Measurements from ENCODE around the gene GCLM. TPM values are rescaled to one million over a fixed set of nuclear protein-coding genes. Genes with fewer than 3 reads are reported as not detected.
A peak's percentile ranks its signal among the peaks of the same experiment; 100 is the strongest.
"Not testable (repeated sequence)": the region's sequence is repeated elsewhere in the genome, so short reads cannot be mapped to it uniquely, and the experiment has no call there.

Gene GCLM
- total and polyA plus RNA-seq, 5 donors: 3.8 to 10.4 (median 9.9) TPM

DNA sequence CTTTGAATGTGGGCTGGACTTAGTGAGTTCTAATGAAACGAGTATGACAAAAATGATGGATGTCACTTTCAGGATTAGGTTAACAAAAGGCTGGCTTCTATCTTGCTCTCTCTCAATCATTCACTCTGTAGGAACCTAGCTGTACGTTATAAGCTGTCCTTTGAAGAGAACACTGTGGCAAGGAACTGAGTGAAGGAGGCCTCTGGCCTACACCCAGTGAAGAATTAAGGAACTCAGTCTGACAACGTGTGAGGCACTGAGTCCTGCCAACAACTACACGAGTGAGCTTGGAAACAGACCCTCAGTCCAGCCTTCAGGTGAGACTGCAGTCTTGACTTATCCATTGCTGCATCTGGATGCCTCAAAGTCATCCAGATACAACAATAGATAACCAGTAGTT lies 27.0 kb downstream of the GCLM start:
- ATAC-seq (no peak), DNase-seq (no peak)
- 79% methylated on average over 4 of the region's 4 CpGs for WGBS
- no peaks in the 10 kb centered on the region for H3K27me3 ChIP-seq (ENCODE audit: control insufficient read depth, insufficient read depth)
- H3K9me3 ChIP-seq (ENCODE audit: control insufficient read depth, low read length): no peaks in the 10 kb centered on the region
- intact Hi-C loops (cut with DNase I): no loop called here
- H3K4me1 ChIP-seq (ENCODE audit: control insufficient read depth, insufficient read depth, low read length): no peaks in the 10 kb centered on the region
- H3K4me3 ChIP-seq (ENCODE audit: low read length): no peak overlapping the region
- H3K27ac ChIP-seq (ENCODE audit: low read length): no peak overlapping the region

DNA sequence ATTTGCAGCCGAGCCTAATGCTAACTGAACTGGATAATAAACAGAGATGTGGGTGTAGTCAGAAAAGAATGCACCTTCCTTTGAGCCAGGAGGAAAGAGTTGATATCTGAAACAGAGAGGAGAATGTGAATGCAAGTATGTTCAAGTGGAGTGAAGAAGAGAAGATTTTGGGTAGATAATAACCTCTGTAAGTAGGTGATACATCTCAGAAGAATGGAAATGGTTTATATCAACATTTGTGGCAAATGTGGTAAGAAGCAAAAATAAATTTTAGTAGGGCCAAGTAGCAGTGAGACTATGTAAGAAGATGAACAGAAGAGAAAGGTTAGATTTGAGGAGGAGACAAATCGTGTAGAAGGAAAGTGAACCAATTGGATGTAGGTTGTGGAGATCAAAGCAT lies 28.5 kb downstream of the GCLM start:
- ATAC-seq: no peak
- no peak overlapping the region for H3K4me3 ChIP-seq (ENCODE audit: low read length)
- no peaks in the 10 kb centered on the region for H3K9me3 ChIP-seq (ENCODE audit: control insufficient read depth, low read length)
- H3K4me1 ChIP-seq (ENCODE audit: control insufficient read depth, insufficient read depth, low read length): no peaks in the 10 kb centered on the region
- intact Hi-C loops (cut with DNase I): no loop called here
- DNase-seq: no peak
- 91% methylated on average over 2 of the region's 2 CpGs for WGBS
- H3K27ac ChIP-seq (ENCODE audit: low read length): no peak overlapping the region
- H3K27me3 ChIP-seq (ENCODE audit: control insufficient read depth, insufficient read depth): no peaks in the 10 kb centered on the region

DNA sequence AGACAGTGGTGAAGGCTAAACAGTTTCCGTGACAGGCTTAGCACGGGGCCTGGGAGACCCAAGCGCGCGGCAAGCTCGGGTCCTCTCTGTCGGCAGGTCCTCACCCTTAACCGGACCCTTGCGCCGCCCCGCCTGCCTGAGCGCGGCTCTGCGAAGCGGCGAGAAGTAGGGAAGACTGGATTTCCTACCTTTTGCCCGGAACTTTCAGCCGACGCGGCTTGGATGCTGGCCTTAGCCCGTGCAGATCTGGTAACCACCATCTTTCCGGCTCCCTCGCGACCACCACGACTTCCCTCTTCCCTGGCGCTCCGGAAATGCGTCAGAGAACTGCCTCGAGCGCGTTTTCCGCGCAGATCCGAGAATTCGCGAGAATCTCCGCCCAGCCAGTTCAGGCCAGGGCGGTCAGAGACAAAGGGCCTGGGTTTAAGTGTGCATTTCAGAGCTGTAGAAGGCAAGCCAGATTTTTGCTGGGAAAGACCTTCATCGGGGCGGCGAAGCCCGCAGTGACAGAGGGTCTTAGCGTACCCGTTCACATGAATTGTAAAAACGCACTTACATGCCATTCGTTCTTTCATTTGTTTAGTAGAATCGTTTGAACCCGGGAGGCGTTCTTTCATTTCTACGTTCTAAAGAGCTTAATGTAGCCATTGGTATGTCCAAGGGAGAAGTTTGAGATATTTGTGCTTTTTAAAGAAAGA lies 30.2 kb downstream of the GCLM start, which contains the start of gene DNTTIP2:
DNTTIP2 (minus strand) TSS at position 318 of the 698 bp plus-strand sequence; CDS start at position 260, 58 bp downstream.
- under 1% methylated on average over 50 of the region's 50 CpGs for WGBS
- peak; percentile 92 to 95 (median 95) for DNase-seq
- Histone ChIP-seq H3K4me1 (ENCODE audit: control insufficient read depth, insufficient read depth, low read length) (no peaks in the 10 kb centered on the region), H3K9me3 (ENCODE audit: control insufficient read depth, low read length) (no peaks in the 10 kb centered on the region), H3K27me3 (ENCODE audit: control insufficient read depth, insufficient read depth) (no peaks in the 10 kb centered on the region), H3K27ac (ENCODE audit: low read length) (peak within 1 kb of the TSS; percentile 81), H3K4me3 (ENCODE audit: low read length) (peak within 1 kb of the TSS; percentile 92)
- intact Hi-C loops (cut with DNase I): no loop called here
- peak; percentile 99 for ATAC-seq

DNA sequence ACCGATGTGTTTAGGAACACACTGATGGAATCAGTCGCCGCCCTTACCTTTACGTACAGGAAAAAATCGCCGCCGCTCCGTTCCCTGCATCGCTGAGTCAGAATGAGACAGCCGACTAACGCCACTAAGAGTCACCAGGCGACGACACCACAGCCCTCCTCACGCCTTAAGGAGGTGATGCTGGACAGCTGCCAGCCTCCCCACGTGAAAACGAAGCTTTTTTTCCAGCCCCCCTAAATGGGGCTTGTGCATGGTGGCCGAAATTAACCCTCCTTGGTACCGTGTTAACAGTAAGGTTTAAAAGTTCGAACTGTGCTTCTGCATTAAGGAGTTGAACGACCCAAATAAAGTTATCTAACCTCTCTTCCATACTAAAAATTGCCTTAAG lies 30.7 kb downstream of the GCLM start:
- peak; percentile 26 to 63 (median 56) for DNase-seq
- H3K9me3 ChIP-seq (ENCODE audit: control insufficient read depth, low read length): no peaks in the 10 kb centered on the region
- under 1% methylated on average over 20 of the region's 20 CpGs for WGBS
- no peaks in the 10 kb centered on the region for H3K27me3 ChIP-seq (ENCODE audit: control insufficient read depth, insufficient read depth)
- H3K4me1 ChIP-seq (ENCODE audit: control insufficient read depth, insufficient read depth, low read length): no peaks in the 10 kb centered on the region
- H3K4me3 ChIP-seq (ENCODE audit: low read length): peak overlapping the region; percentile 92
- intact Hi-C loops (cut with DNase I): no loop called here
- H3K27ac ChIP-seq (ENCODE audit: low read length): peak overlapping the region; percentile 81
- peak; percentile 17 to 64 for ATAC-seq

DNA sequence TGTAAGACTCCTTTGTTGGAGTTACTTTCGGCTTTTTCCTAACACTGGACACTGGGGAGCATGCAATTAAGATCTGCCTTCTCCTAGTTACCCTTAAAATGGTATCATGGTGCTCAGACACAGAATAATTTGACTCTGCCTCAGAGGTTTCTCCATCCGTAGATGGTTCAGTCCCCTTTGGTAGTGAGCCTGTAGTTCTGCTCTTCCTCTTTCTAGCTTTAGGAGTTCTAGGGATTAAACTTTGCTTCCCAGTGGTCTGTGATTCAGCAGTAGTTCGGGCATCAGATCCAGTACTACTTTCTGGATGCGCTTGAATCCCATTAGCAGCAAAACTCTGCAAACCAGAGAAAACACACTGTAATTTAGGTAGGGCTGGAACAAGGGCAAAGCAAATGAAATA lies 31.7 kb downstream of the GCLM start:
- H3K27ac ChIP-seq (ENCODE audit: low read length): no peak overlapping the region
- H3K27me3 ChIP-seq (ENCODE audit: control insufficient read depth, insufficient read depth): no peaks in the 10 kb centered on the region
- ATAC-seq: no peak
- intact Hi-C loops (cut with DNase I): no loop called here
- no peaks in the 10 kb centered on the region for H3K4me1 ChIP-seq (ENCODE audit: control insufficient read depth, insufficient read depth, low read length)
- DNase-seq: no peak
- H3K4me3 ChIP-seq (ENCODE audit: low read length): no peak overlapping the region
- 88% methylated on average over 4 of the region's 4 CpGs for WGBS
- no peaks in the 10 kb centered on the region for H3K9me3 ChIP-seq (ENCODE audit: control insufficient read depth, low read length)

DNA sequence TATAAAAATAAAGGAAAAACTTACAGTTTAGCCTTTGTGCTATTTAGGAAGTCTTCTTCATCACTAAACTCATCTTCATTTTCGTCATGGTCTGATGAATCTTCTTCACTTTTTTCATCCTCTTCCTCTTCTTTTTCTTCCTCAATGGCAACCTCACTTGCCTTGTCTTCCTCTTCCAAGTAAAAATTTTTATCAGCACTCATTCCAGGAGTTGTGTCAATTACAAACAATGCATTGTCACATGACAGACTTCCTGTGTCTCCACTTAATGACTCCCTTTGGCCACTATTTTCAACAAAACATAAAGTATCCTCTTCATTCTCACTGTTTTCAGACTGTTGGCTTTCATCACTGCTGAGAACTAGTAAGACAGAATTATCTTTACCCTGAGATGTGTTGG lies 33.0 kb downstream of the GCLM start:
- H3K4me3 ChIP-seq (ENCODE audit: low read length): no peak overlapping the region
- no peaks in the 10 kb centered on the region for H3K4me1 ChIP-seq (ENCODE audit: control insufficient read depth, insufficient read depth, low read length)
- no peaks in the 10 kb centered on the region for H3K27me3 ChIP-seq (ENCODE audit: control insufficient read depth, insufficient read depth)
- ATAC-seq (no peak), DNase-seq (no peak)
- WGBS: 51% methylated on average over 1 of the region's 1 CpG
- no peaks in the 10 kb centered on the region for H3K9me3 ChIP-seq (ENCODE audit: control insufficient read depth, low read length)
- no peak overlapping the region for H3K27ac ChIP-seq (ENCODE audit: low read length)
- intact Hi-C loops (cut with DNase I): no loop called here

DNA sequence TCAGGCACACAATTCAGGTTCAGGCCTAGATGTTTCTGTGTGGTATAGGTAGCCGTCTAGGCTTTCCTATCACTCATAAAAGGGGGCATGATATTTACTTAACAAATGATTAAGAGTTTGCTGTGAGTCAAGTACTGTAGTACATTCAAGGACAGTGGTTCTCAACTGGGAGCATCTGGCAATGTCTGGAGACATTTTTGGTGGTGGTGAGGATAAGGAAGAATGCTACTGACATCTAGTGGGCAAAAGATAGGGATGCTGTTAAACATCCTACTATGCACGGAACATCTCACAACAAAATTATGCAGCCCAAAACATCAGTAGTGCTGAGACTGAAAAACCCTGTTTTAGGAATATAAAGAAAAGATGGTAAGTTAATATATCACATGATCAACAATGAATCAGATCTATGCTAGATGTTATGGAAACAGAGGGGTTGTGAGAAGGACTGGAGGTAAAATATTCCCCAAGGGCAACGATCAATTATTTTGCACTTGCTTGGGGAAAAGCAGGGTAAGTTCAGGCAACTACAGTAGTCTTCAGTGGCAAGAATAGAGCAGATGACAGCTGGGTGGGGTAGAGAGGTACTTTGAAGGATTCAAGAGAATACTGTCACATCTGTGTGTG lies 35.1 kb downstream of the GCLM start:
- intact Hi-C loops (cut with DNase I): no loop called here
- DNase-seq (no peak), ATAC-seq (no peak)
- Histone ChIP-seq H3K4me3 (ENCODE audit: low read length) (no peak overlapping the region), H3K9me3 (ENCODE audit: control insufficient read depth, low read length) (no peaks in the 10 kb centered on the region), H3K27me3 (ENCODE audit: control insufficient read depth, insufficient read depth) (no peaks in the 10 kb centered on the region), H3K4me1 (ENCODE audit: control insufficient read depth, insufficient read depth, low read length) (no peaks in the 10 kb centered on the region), H3K27ac (ENCODE audit: low read length) (no peak overlapping the region)
- 76% methylated on average over 3 of the region's 3 CpGs for WGBS

DNA sequence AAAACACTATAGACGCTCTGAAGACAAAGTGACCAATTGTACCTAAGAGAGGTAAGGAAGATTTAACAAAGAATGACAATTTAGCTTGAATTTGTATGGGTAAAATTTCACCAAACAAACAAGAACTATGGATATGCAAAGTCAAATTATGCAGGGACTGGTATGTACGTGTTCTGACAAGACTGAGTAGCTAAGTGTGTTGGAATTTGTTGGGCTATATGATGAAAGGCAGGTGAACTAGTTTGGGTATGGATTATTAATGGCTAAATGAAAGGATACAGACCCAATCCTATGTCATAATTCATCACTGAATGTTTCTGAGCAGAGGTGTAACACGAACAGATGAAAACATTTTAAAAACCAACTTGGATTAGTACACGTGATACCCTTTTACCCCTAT lies 37.9 kb downstream of the GCLM start:
- Histone ChIP-seq H3K4me1 (ENCODE audit: control insufficient read depth, insufficient read depth, low read length) (no peaks in the 10 kb centered on the region), H3K9me3 (ENCODE audit: control insufficient read depth, low read length) (no peaks in the 10 kb centered on the region), H3K27me3 (ENCODE audit: control insufficient read depth, insufficient read depth) (no peaks in the 10 kb centered on the region), H3K4me3 (ENCODE audit: low read length) (no peak overlapping the region), H3K27ac (ENCODE audit: low read length) (no peak overlapping the region)
- no peak for DNase-seq
- WGBS: 79% methylated on average over 4 of the region's 4 CpGs
- no peak for ATAC-seq
- intact Hi-C loops (cut with DNase I): no loop called here

DNA sequence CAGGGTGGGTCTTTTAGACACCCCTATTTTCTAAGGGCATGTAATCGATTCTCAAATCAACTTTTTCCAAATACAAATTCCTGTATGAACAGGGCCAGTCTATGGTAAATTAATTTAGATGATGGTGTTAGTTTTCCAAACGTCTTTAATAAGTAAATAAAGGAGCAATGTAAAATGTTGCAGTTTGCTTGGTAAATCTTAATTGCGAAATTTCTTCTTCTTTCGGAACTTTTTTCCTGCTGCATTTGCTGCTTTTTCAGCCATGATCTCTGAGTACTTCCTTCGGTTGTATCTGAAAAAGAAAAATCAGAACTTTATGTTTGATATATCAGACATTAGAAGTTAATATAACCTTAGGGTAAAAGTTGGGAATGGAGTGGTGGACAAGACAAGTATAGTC lies 39.6 kb downstream of the GCLM start:
- Histone ChIP-seq H3K4me3 (ENCODE audit: low read length) (no peak overlapping the region), H3K27me3 (ENCODE audit: control insufficient read depth, insufficient read depth) (no peaks in the 10 kb centered on the region), H3K27ac (ENCODE audit: low read length) (no peak overlapping the region), H3K9me3 (ENCODE audit: control insufficient read depth, low read length) (no peaks in the 10 kb centered on the region), H3K4me1 (ENCODE audit: control insufficient read depth, insufficient read depth, low read length) (no peaks in the 10 kb centered on the region)
- intact Hi-C loops (cut with DNase I): no loop called here
- no peak for DNase-seq
- WGBS: 93% methylated on average over 5 of the region's 5 CpGs
- ATAC-seq: no peak

DNA sequence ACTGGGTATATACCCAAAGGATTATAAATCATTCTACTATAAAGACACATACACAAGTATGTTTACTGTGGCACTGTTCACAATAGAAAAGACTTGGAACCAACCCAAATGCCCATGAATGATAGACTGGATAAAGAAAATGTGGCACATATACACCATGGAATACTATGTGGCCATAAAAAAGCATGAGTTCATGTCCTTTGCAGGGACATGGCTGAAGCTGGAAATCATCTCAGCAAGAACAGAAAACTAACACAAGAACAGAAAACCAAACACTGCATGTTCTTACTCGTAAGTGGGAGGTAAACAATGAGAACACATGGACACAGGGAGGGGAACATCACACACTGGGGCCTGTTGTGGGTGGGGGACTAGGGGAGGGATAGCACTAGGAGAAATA lies 40.7 kb downstream of the GCLM start:
- H3K9me3 ChIP-seq (ENCODE audit: control insufficient read depth, low read length); H3K27me3 ChIP-seq (ENCODE audit: control insufficient read depth, insufficient read depth); DNase-seq; H3K27ac ChIP-seq (ENCODE audit: low read length); intact Hi-C loops (cut with DNase I); H3K4me1 ChIP-seq (ENCODE audit: control insufficient read depth, insufficient read depth, low read length); ATAC-seq; H3K4me3 ChIP-seq (ENCODE audit: low read length): not testable (repeated sequence)
- 90% methylated on average over 1 of the region's 1 CpG for WGBS

DNA sequence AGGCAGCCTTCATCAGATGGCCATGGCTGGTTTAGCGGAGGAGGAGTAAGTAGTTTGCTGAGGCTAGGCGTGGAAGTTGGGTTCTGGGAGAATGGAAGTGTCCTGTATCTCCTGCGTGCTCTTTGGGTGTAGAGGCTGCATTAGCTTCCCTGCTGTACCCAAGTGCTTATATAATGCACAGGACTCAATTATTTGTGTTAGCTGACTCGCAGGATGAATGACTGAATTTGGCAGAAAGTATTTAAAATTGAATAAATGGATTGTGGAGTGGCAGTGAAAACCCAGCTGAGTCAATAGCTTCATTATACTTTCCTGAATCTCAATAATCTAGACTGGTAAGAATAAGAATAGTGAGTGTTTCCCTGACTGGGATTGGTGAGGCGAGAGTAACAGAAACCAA lies 44.0 kb downstream of the GCLM start:
- no peaks in the 10 kb centered on the region for H3K27me3 ChIP-seq (ENCODE audit: control insufficient read depth, insufficient read depth)
- intact Hi-C loops (cut with DNase I): no loop called here
- DNase-seq (no peak), ATAC-seq (no peak)
- WGBS: 92% methylated on average over 5 of the region's 5 CpGs
- no peak overlapping the region for H3K27ac ChIP-seq (ENCODE audit: low read length)
- H3K9me3 ChIP-seq (ENCODE audit: control insufficient read depth, low read length): no peaks in the 10 kb centered on the region
- no peak overlapping the region for H3K4me3 ChIP-seq (ENCODE audit: low read length)
- no peaks in the 10 kb centered on the region for H3K4me1 ChIP-seq (ENCODE audit: control insufficient read depth, insufficient read depth, low read length)
